SU-DHL-6 (cell line): ENCODE results near the gene SVIL.

Source experiments
- CTCF ChIP-seq: fragments of 200-600 bp; sonication (generic); IDR thresholded peaks from one replicate; pipeline ENCODE4 v1.5.1; 2017; ENCODE audit warnings: antibody characterized with exemption, mild to moderate bottlenecking, low read length, moderate library complexity; ENCODE audit not compliant: insufficient read depth, poor library complexity, severe bottlenecking
- EZH2phosphoT487 ChIP-seq: fragments of 200-600 bp; sonication (generic), shearing (Covaris generic); conservative IDR thresholded peaks from 2 replicates; pipeline ENCODE4 v1.6.1; 2018; ENCODE audit warnings: mild to moderate bottlenecking, antibody characterized with exemption, low read length, moderate library complexity, mixed read lengths

- TF ChIP-seq CTCF, result no peak
- TF ChIP-seq EZH2phosphoT487, result no peak
These were observed 16.2 kb downstream of the SVIL start for GRCh38 chr10:29618341-29619171.
